Forelimb muscle (tissue), 1 donor: Measurements from ENCODE around the gene FAM177A1. TPM values are rescaled to one million over a fixed set of nuclear protein-coding genes. Genes with fewer than 3 reads are reported as not detected.
"Not testable (repeated sequence)": the region's sequence is repeated elsewhere in the genome, so short reads cannot be mapped to it uniquely, and the experiment has no call there.

Source experiments
- DNase-seq: peaks from one replicate; pipeline ENCODE4 v3.0.0-alpha.2; 2013; ENCODE audit warnings: low read depth
- polyA plus RNA-seq: library from polyadenylated mRNA; unstranded; fragments of 120-200 nt; gene quantifications from one replicate; pipeline ENCODE4 v1.2.1, GENCODE V29; 2013; ENCODE audit not compliant: insufficient read length

FAM177A1 gene
- polyA plus RNA-seq, 1 donor = 36.4 TPM

GRCh38 chr14:35061113-35061791 lies 15.2 kb downstream of the FAM177A1 start:
- not testable (repeated sequence) for DNase-seq

GRCh38 chr14:35065731-35066130 lies 19.7 kb downstream of the FAM177A1 start:
- not testable (repeated sequence) for DNase-seq

GRCh38 chr14:35068238-35069012 lies 22.4 kb downstream of the FAM177A1 start:
- no peak for DNase-seq

- no peak for DNase-seq
These were observed 26.2 kb downstream of the FAM177A1 start for GRCh38 chr14:35072226-35072625.

- no peak for DNase-seq
These were observed 27.4 kb downstream of the FAM177A1 start for GRCh38 chr14:35073486-35073885.

GRCh38 chr14:35078082-35078481 lies 32.0 kb downstream of the FAM177A1 start:
- DNase-seq = no peak

GRCh38 chr14:35079742-35080141 lies 33.7 kb downstream of the FAM177A1 start:
- DNase-seq = no peak

- no peak for DNase-seq
These were observed 37.6 kb downstream of the FAM177A1 start for GRCh38 chr14:35083530-35084150.

GRCh38 chr14:35085441-35085840 lies 39.4 kb downstream of the FAM177A1 start:
- no peak for DNase-seq

GRCh38 chr14:35088514-35088913 lies 42.4 kb downstream of the FAM177A1 start:
- no peak for DNase-seq

- DNase-seq = not testable (repeated sequence)
These were observed 48.6 kb downstream of the FAM177A1 start for GRCh38 chr14:35094645-35095044.

GRCh38 chr14:35107866-35108265 lies 61.8 kb downstream of the FAM177A1 start:
- no peak for DNase-seq

- DNase-seq = no peak
These were observed 66.6 kb downstream of the FAM177A1 start for GRCh38 chr14:35112641-35113040.

GRCh38 chr14:35113308-35113950 lies 67.4 kb downstream of the FAM177A1 start:
- no peak for DNase-seq

- no peak for DNase-seq
These were observed 68.0 kb downstream of the FAM177A1 start for GRCh38 chr14:35114036-35114435.

- no peak for DNase-seq
These were observed 70.2 kb downstream of the FAM177A1 start for GRCh38 chr14:35116242-35116641.

- DNase-seq = no peak
These were observed 71.0 kb downstream of the FAM177A1 start for GRCh38 chr14:35117112-35117511.

- DNase-seq = no peak
These were observed 75.2 kb downstream of the FAM177A1 start for GRCh38 chr14:35121026-35121886.

- DNase-seq = peak; percentile 76
These were observed 76.0 kb downstream of the FAM177A1 start, which contains the start of the genes PPP2R3C and PRORP for GRCh38 chr14:35121887-35122695. Gene PPP2R3C, minus strand, starts transcription at chr14:35121990. Its CDS starts 31 bp downstream, at chr14:35121959. Gene PRORP, plus strand, starts transcription at chr14:35122552. Its CDS starts 694 bp downstream, at chr14:35123246.
